ENCODE results near the gene ZMYND8.

DNA sequence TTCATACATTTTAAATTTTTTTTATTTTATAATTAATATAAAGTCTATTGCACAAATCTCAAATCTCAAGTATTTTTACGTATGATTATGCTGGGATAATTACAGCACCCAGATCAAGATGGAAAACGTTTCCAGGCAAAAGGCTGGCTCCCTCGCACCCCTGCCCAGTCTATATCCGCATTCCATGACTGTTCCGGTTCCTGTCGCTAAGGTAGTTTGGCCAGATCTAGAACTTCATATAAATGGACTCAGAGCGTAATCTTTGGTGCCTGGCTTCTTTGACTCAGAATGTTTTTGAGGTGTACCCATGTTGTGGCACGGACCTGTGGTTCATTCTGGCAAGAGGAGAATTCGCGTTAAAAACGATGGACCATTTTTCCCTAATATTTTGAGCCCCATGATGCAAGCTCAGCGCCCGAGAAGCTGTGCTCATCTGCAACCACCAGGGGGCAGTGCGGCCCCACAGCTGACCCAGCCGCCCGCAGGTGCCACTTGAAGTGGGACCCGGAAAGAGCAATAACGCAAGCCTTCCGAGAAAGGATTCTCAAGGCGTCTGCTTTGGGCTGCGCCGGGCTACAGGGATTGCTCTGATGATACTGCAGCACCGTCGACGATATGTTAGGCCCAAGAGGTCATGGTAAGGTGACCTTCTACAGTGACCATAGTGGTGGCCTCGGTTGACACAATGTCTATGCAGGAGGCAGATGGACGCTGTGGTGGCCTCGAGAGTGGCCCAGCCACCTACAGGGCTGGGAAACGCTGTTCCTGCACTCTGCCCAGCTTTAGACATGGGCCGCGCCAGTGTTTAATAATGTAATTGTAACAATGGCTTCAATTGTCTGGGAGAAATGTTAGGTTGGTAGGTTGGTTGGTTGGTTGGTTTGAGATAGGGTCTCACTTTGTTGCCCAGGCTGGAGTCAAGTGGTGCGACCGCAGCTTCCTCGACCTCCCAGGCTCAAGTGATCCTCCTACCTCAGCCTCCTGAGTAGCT is 160.1 kb downstream of the ZMYND8 start:
- TF ChIP-seq CTCF (IDR thresholded peaks at IDR 0.05; ENCODE audit: low read length) (peak; percentile 98), EZH2 (optimal IDR thresholded peaks at IDR 0.05; ENCODE audit: low read depth, low read length) (no peak), EZH2phosphoT487 (IDR thresholded peaks at IDR 0.05; ENCODE audit: low read length) (no peak)
